EH (cell line): ENCODE measurements around the gene KLHL36.

ENCODE experiments used
- DNase-seq: peaks from one replicate; pipeline ENCODE4 v3.0.0-alpha.2; 2015; ENCODE audit warnings: low read depth

KLHL36 gene

GRCh38 chr16:84699712-84700445, 51.6 kb downstream of the KLHL36 start, which contains the start of gene USP10:
USP10 (plus strand) TSS chr16:84700000; CDS start chr16:84700091, 91 bp downstream.
- peak; percentile 82 for DNase-seq

GRCh38 chr16:84700446-84701300, 52.4 kb downstream of the KLHL36 start:
- peak; percentile 53 for DNase-seq

GRCh38 chr16:84703681-84704080, 55.4 kb downstream of the KLHL36 start:
- no peak for DNase-seq

- no peak for DNase-seq
Measured at GRCh38 chr16:84704253-84704652, 55.9 kb downstream of the KLHL36 start.

GRCh38 chr16:84706856-84707255, 58.5 kb downstream of the KLHL36 start:
- DNase-seq: no peak

- DNase-seq: no peak
Measured at GRCh38 chr16:84709609-84710008, 61.3 kb downstream of the KLHL36 start.

GRCh38 chr16:84710686-84711085, 62.4 kb downstream of the KLHL36 start:
- DNase-seq: no peak
